Skeletal muscle cell (primary cell): ENCODE results near the gene MRPL39.

Source experiments
- DNase-seq: peaks from one replicate; pipeline ENCODE4 v3.0.0-alpha.2; 2010; ENCODE audit warnings: low read depth
- H3K4me3 ChIP-seq: 2 replicates; pipeline ENCODE4 v1.5.1; 2011; ENCODE audit warnings: low read depth, mild to moderate bottlenecking, control low read depth, low read length, moderate library complexity

Gene MRPL39

DNA sequence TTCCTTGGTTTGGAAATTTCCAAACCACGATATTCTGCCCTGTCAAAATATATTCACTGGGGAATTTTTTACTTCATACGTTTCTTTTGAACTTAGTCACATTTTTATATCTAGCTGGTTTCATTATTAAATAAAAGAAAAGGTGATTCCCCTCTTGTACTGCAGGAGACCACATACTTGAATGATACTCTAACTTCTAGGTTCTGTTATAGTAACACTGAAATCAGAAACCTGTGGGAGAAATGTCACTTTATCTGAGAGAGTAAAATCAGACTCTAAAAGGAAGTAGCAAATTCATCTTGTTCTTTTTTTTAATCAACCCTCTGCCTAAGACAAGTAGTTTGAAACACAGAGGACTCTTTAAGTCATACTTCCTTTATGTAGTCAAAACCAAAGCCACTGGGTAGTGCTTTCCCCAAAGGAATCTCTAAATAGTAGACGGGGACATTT is 34.4 kb downstream of the MRPL39 start:
- no peak overlapping the region for H3K4me3 ChIP-seq
- no peak for DNase-seq

DNA sequence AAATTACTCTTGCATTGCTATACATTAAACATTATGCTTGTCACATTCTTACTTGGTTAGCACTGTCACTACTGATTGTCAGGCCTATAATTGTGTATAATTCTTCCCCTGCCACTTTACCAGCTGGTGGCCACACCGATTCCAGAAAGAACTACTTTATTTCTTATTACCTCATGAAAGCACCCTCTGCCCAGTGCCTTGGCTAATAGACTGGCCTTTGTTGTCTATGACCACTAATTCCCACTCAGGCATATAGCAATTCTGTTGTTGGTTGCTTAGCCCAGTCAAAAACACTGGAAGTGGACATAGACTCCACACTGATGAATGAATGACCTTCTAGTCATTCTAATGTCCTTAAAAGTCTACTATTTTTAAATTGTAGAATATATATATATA is 35.6 kb downstream of the MRPL39 start:
- DNase-seq, result no peak

DNA sequence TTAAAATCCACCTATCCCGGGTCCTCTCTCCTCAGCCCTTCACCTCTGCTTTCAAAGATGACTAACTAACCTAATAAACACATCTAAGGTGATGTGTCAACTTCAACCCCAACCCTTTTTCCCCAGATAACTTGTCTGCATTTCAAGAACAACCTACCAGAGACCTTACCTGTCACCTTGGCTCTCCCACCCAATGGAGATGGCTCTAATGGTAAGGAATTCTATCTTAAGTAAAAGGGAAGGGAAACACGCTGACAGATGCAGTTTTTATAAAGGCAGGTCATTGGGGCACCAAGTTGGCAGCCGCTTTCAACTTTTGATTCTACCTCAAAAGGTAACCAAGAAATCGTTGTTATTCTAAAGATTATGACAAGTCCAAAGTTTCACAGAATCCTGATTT is 37.6 kb downstream of the MRPL39 start:
- no peak overlapping the region for H3K4me3 ChIP-seq
- DNase-seq, result no peak

More for the DNA sequence above, 35.6 kb downstream of the MRPL39 start:
- no peak overlapping the region for H3K4me3 ChIP-seq

DNA sequence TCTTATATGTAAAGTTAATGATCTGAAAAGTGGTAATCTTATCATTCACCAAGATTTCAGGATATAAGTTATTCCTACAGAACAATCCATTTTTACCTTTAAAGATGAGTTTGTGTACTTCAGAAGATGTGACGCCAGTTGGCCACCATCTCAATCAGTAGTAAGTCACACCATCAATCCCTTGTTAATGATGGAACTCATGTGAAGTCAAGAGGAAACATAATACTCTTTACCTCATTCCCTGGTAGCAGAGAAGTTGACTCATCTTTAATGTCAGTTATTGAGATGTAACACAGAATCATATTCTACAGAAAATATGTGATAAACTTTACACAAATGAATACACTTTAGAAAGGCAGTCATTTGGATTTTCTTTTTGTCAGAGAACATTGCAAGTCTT is 38.2 kb downstream of the MRPL39 start:
- no peak overlapping the region for H3K4me3 ChIP-seq
- no peak for DNase-seq

DNA sequence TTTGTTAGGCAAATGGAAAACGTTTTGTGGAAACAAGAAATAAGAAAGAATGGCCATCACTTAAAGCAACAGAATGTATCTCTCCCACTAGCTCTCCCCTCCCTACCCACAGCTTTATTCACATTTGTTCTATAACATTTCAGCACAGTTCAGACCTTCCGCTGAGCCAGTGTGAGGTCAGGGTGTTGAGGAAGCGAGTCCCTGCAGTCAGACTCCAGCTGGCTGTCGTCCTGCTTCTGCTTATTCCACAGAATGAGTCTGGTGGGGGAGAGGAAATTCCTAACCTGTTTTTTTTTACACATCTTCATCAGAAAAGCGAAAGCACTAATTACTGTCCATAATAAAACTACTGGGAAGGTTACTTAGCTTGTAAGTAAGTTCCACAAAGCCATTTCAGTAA is 39.0 kb downstream of the MRPL39 start:
- DNase-seq, result peak; percentile 49
- no peak overlapping the region for H3K4me3 ChIP-seq

DNA sequence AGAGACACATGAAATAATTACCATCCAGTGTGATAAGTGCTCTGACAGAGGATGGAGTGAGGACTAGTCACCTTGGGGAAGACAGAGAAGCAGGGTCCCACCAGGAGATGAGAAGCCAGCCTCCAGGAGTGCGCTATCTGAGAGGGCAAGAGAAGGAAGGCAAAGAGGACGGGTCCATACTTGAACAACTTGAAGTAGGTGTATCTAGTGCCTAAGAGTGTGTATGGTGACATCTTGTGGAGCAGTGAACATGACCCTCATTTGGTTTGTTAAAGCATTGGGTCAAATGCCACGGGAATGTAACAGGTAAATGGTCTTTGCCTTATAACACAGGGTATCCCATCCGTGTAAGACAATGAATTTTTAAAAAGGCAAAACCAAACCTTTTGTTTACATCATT is 39.8 kb downstream of the MRPL39 start:
- no peak overlapping the region for H3K4me3 ChIP-seq
- no peak for DNase-seq

DNA sequence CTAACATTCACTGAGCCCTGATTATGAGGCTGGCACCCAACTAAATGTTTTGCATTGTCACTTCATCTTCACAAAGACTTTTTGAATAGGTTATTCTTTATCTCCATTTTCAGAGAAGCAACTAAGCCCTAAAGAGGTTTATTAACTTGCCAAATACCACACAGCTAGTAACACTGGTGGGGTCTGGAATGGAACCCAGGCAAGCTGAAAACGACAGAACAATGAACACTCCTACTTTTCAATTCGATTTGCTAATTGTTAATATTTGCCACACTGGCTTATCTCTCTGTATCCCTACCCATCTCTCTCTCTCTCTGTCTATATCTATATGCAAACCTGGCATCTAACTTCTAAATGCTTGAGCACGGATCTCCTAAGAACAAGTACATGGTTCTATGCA is 40.6 kb downstream of the MRPL39 start:
- DNase-seq, result no peak
- H3K4me3 ChIP-seq, result no peak overlapping the region

DNA sequence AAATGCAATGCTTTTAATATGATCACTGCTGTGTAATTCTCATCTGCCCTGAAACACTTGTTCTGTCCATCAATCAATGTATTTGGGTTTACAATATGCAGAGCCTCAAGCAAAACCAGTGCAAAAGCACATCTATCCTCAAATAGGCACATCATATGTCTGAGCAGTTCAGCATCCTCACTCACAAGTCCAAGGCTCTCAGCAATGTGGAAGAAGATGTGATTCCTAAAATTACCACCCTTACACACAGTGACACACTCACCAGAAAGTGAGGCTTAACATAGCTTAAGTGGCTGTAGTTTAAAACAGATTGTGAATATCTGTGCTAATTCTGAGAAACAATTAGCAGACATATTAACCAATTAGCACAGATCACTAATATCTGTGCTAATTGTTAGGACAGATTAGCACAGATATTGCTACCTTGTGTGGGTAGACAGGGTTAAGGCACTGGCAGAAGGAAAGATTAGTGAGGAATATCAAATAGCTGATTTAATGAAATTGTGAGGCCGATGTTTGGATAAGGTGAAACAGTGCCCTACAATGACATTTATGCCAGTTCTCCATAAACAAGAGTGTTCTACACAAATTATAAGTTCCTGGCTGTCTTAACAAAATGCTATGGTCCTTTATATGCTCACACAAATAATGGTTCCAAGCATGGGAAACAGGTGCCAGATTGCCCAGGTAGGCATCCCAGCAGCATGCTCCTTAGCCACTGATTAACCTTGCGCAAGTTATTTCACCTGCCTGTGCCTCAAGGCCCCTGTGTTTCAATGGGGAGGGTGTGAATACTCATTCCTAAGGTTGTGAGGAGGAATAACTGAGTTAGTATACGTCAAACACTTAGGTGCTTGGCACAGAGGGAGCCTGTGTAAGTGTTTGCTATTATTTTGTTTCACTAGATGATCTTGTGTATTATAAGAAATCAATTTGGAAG is 41.7 kb downstream of the MRPL39 start:
- no peak for DNase-seq
- H3K4me3 ChIP-seq, result no peak overlapping the region

DNA sequence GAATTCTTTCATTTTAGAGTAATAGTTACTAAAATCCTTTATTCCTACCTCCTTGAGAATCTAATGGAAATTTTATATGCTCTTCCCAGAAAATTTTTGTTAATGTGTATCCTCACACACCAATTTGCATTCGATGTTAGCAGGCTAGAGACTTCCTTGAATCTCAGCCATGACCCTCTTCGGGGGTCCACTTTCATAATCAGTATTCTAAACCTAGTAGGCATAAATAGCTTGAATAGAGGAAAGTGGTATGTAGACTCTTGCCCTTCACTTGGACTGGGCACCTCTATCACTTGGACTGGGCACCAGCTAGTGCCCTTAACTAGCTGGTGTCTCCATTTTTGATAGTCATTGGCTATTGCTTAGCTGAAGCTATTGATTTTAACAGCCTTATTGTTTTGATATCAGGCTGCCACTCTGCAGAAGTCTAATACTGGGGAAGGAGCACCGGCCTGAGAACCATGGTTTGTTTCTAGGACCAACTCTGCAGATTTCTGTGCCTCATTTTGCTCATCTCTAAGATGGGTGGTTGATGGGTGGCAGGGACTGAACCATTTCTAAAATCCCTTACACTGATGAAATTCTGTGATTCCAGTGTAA is 42.8 kb downstream of the MRPL39 start:
- no peak overlapping the region for H3K4me3 ChIP-seq
- no peak for DNase-seq

DNA sequence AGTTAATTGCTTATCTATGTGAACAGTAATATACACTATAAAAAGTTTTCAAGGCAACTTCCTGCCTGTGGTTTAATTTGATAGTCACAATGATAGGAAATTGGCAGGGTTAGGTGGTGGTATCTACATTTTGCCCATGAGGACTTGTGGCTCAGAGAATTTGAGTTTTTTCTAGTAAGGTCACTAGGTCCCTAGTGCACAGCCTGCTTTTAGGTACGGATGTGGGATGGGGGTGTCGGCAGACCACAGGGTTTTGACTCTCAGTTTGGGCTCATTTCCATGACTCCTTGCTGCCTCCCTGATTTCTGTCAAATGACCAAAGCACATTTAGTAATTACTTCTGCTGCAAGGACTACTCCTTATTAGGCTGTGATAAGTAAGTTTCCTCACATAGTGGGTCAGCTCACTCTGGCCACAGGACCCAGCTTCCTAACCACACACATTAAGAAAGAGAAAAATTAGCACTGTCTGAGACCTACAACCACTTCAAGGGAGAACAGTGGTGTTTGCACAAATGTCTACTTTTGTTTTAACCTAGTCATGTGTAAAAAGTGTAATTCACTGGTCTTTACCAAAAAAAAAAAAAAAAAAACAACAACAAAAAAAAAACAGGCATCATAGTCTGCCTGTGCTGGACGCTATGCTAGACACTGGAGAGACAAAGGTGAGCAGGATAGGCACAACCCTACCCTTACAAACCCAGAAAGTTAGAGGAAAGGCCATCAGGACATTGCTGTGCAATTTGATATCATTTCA is 43.7 kb downstream of the MRPL39 start:
- peak overlapping the region; percentile 73 for H3K4me3 ChIP-seq

DNA sequence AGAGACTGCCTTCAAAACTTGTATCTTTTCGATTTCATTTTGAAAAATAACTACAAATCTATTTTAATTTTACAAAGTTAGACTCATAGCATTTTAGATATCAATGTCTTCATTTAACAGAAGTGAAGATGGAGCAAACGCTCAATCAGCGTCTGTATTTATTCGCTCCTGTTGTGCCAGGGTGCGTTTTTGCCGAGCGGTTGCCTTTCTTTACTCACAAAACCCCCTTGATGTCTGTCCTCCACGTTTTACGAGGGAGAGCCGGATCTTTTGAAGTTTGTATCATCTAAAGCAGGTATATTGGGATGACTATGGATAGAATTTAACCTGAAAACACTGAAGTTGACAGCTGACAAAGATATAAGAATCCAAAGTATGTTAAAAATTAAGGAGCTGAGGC is 44.6 kb downstream of the MRPL39 start:
- H3K4me3 ChIP-seq, result peak overlapping the region; percentile 73
- DNase-seq, result no peak

More for the DNA sequence above, 43.7 kb downstream of the MRPL39 start:
- DNase-seq, result no peak

DNA sequence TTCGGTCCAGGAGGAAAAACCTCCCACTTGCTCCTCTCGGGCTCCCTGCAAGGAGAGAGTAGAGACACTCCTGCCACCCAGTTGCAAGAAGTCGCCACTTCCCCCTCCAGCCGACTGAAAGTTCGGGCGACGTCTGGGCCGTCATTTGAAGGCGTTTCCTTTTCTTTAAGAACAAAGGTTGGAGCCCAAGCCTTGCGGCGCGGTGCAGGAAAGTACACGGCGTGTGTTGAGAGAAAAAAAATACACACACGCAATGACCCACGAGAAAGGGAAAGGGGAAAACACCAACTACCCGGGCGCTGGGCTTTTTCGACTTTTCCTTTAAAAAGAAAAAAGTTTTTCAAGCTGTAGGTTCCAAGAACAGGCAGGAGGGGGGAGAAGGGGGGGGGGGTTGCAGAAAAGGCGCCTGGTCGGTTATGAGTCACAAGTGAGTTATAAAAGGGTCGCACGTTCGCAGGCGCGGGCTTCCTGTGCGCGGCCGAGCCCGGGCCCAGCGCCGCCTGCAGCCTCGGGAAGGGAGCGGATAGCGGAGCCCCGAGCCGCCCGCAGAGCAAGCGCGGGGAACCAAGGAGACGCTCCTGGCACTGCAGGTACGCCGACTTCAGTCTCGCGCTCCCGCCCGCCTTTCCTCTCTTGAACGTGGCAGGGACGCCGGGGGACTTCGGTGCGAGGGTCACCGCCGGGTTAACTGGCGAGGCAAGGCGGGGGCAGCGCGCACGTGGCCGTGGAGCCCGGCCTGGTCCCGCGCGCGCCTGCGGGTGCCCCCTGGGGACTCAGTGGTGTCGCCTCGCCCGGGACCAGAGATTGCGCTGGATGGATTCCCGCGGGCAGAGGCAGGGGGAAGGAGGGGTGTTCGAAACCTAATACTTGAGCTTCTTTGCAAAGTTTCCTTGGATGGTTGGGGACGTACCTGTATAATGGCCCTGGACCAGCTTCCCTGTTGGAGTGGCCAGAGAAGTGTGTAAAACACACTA is 45.3 kb downstream of the MRPL39 start:
- DNase-seq, result peak; percentile 46
- peak overlapping the region; percentile 73 for H3K4me3 ChIP-seq

DNA sequence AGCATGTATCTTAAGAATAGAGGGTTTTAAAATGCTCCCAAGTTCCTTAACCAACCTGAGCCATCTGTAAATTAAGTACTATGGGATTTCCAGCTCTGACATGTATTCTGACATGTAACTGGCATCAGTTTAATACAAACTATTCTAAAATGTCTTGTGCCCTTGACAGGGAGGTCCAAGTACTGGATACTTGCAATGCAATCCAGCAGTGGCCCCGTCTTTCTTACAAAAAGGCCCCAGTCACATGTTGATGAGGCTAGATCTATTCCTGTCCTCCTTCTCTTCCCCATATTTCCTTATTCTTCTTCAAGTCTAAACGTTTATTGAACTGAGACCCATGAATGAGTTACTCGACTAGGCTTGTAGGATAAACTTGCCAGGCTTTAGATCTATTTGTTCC is 46.4 kb downstream of the MRPL39 start:
- H3K4me3 ChIP-seq, result no peak overlapping the region
- no peak for DNase-seq

DNA sequence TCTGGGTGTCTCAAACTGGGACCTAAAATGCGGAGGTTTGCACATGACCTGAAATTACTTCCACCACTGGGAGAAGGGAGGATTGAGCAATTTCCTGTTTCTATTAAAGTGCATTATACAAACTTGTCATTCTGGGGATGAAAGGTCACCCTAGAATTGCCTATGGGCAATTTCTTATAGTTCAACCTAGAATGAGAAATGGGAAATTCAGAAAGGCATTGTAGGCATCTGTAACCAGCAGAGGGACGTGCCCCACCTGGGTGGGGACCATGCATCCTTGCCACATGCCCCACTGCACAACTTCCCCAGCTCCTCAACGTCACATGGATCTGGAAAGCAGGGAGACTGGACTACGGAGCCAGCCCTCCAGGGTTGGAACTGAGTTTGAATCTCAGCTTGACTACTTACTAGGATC is 47.0 kb downstream of the MRPL39 start:
- no peak for DNase-seq
- no peak overlapping the region for H3K4me3 ChIP-seq

DNA sequence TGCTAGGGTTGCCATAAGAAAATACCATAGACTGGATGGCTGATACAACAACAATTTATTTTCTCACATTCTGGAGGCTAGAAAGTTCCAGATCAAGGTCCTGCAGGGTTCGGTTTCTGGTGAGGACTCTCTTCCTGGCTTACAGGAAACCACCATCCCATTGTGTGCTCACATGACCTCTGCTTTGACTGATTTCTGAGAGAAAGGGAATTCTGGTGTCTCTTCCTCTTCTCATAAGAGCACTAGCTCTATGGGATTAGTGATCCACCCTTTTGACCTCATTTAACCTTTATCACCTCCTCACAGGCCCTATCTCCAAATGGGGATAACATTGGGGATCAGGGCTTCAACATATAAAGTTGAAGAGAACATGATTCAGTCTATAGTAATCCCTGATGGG is 47.5 kb downstream of the MRPL39 start:
- DNase-seq, result no peak

DNA sequence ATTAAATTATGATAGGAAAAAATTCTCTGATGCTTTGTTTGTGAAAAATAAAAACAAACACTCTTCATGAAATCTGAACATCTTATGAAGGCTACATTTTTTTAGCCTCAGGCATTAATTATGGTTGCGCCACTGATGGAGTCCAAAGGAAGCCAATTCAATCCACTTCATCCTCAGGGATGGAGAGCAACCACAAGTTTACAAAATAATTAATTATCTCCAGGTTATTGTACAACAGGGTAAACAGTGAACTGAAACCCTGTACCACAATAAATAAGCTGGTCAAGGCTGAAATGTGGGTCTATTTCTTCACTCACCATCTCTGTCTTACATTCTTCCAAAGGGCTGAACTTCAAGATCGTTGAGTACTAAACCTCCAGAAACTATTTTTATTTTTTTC is 49.2 kb downstream of the MRPL39 start:
- H3K4me3 ChIP-seq, result no peak overlapping the region
- DNase-seq, result no peak

More for the DNA sequence above, 47.5 kb downstream of the MRPL39 start:
- H3K4me3 ChIP-seq, result no peak overlapping the region

DNA sequence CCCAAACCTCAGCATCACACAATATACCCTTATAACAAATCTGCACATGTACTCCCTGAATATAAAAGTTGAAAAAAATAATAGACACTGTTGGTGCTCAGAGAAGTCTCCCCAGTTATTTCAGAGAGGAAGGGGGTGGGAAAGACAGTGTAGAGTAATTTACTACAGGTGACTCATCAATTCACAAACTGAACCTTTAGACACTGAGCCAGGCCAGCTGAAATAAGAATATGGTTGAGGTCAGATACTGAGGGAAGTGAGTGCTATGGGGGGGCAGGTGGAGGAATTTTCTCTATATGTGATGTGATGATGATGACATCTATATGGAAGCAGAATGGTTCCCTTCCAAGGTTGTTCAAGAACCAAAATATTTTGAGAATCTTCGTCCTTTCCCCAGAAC is 50.1 kb downstream of the MRPL39 start:
- DNase-seq, result no peak
- H3K4me3 ChIP-seq, result no peak overlapping the region

DNA sequence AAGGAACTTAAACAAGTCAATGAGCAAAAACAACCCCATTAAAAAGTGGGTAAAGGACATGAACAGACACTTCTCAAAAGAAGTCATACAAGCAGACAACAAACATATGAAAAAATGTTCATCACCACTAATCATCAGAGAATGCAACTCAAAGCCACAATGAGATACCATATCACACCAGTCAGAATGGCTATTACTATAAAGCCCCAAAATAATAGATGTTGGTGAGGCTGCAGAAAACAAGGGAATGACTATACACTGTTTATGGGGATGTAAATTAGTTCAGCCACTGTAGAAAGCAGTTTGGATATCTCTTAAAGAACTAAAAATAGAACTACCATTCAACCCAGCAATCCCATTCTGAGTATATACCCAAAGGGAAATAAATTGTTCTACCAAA is 51.2 kb downstream of the MRPL39 start:
- DNase-seq, result no peak

DNA sequence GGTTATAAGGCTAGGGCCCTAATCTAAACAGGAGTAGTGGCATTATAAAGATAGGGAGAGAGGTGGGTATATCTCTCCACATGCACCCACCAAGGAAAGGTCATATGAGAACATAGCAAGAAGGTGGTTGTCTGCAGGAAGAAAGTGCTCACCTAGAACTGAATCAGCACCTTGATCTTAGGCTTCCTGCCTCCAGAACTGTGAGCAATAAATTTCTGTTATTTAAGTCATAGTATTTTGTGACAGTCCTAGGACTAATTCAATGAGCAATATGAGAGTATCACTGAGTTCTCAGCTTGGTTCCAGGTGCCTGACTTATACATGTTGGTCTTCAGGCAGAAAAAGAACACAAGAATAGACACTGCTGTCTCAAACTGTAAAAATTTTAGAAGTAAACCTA is 51.8 kb downstream of the MRPL39 start:
- no peak for DNase-seq

More for the DNA sequence above, 51.2 kb downstream of the MRPL39 start:
- H3K4me3 ChIP-seq, result no peak overlapping the region

More for the DNA sequence above, 51.8 kb downstream of the MRPL39 start:
- H3K4me3 ChIP-seq, result no peak overlapping the region
